Activated T-cell treated with anti-CD3 and anti-CD28 coated beads, Interleukin-2, amount 50 U/mL, for 1 hour (primary cell): Measurements from ENCODE around the gene APOL4.

Source experiments
- DNase-seq: peaks from one replicate; pipeline ENCODE4 v3.0.0-alpha.2; 2020

APOL4 gene

GRCh38 chr22:36151006-36151595 is 50.5 kb downstream of the APOL4 start:
- no peak for DNase-seq

- DNase-seq: no peak
These were observed 52.2 kb downstream of the APOL4 start for GRCh38 chr22:36149441-36149840.

- DNase-seq: no peak
These were observed 53.2 kb downstream of the APOL4 start for GRCh38 chr22:36148411-36148810.

- DNase-seq: no peak
These were observed 54.3 kb downstream of the APOL4 start for GRCh38 chr22:36147196-36147791.

GRCh38 chr22:36145881-36146280 is 55.7 kb downstream of the APOL4 start:
- no peak for DNase-seq

- DNase-seq: peak; percentile 49
These were observed 56.6 kb downstream of the APOL4 start for GRCh38 chr22:36144886-36145541.

- no peak for DNase-seq
These were observed 57.7 kb downstream of the APOL4 start for GRCh38 chr22:36143956-36144355.

- no peak for DNase-seq
These were observed 58.4 kb downstream of the APOL4 start for GRCh38 chr22:36143066-36143815.

GRCh38 chr22:36141481-36141880 is 60.1 kb downstream of the APOL4 start:
- no peak for DNase-seq
